ENCODE data around the gene MAST4.
A peak's percentile ranks its signal among the peaks of the same experiment; 100 is the strongest.

MAST4 gene

GRCh38 chr5:67028941-67029340, 432.7 kb downstream of the MAST4 start:
- no peak for DNase-seq

GRCh38 chr5:67029481-67029880, 433.3 kb downstream of the MAST4 start:
- DNase-seq: no peak

GRCh38 chr5:67030289-67031056, 434.3 kb downstream of the MAST4 start:
- DNase-seq: peak; percentile 28

- DNase-seq: no peak
Measured at GRCh38 chr5:67031057-67031443, 434.9 kb downstream of the MAST4 start.

GRCh38 chr5:67031692-67032091, 435.5 kb downstream of the MAST4 start:
- no peak for DNase-seq

GRCh38 chr5:67032921-67033664, 436.9 kb downstream of the MAST4 start:
- peak; percentile 69 for DNase-seq

GRCh38 chr5:67033880-67034651, 437.9 kb downstream of the MAST4 start:
- DNase-seq: peak; percentile 80

GRCh38 chr5:67035098-67035740, 439.0 kb downstream of the MAST4 start:
- no peak for DNase-seq

GRCh38 chr5:67037171-67037570, 441.0 kb downstream of the MAST4 start:
- DNase-seq: no peak

GRCh38 chr5:67038817-67039603, 442.8 kb downstream of the MAST4 start:
- no peak for DNase-seq

GRCh38 chr5:67042176-67043003, 446.2 kb downstream of the MAST4 start:
- DNase-seq: no peak

- DNase-seq: no peak
Measured at GRCh38 chr5:67043796-67044511, 447.8 kb downstream of the MAST4 start.

GRCh38 chr5:67045816-67046740, 449.9 kb downstream of the MAST4 start:
- no peak for DNase-seq

- DNase-seq: no peak
Measured at GRCh38 chr5:67047160-67047559, 451.0 kb downstream of the MAST4 start.

- DNase-seq: no peak
Measured at GRCh38 chr5:67047616-67048015, 451.4 kb downstream of the MAST4 start.

GRCh38 chr5:67050125-67050524, 453.9 kb downstream of the MAST4 start:
- DNase-seq: no peak

GRCh38 chr5:67050635-67051034, 454.4 kb downstream of the MAST4 start:
- DNase-seq: no peak

- DNase-seq: no peak
Measured at GRCh38 chr5:67051164-67051563, 455.0 kb downstream of the MAST4 start.

GRCh38 chr5:67052034-67052433, 455.8 kb downstream of the MAST4 start:
- no peak for DNase-seq
